ENCODE results near the gene FUT7.

DNA sequence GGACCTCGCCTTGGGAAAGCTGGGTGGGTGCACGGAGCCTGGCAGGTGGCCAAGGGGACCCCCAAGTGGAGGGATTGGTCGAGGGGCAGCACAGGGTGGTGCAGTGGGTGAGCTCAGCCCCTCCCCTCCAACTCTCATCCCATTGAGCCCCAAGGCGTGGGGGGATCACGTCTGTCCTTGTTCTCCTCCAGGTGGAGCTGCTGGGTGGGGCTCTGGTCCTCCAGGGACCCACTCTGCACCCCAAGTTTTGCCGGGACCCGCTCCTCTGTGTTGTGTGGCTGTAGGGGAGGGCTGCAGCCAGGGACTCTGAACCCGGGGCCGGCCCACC is 3.6 kb upstream of the FUT7 start:
- TF ChIP-seq, protein P1, sequence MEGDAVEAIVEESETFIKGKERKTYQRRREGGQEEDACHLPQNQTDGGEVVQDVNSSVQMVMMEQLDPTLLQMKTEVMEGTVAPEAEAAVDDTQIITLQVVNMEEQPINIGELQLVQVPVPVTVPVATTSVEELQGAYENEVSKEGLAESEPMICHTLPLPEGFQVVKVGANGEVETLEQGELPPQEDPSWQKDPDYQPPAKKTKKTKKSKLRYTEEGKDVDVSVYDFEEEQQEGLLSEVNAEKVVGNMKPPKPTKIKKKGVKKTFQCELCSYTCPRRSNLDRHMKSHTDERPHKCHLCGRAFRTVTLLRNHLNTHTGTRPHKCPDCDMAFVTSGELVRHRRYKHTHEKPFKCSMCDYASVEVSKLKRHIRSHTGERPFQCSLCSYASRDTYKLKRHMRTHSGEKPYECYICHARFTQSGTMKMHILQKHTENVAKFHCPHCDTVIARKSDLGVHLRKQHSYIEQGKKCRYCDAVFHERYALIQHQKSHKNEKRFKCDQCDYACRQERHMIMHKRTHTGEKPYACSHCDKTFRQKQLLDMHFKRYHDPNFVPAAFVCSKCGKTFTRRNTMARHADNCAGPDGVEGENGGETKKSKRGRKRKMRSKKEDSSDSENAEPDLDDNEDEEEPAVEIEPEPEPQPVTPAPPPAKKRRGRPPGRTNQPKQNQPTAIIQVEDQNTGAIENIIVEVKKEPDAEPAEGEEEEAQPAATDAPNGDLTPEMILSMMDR (IDR thresholded peaks at IDR 0.05; ENCODE audit: low read length): no peak; the same call in 1 of the 2 replicates
- no peak for TF ChIP-seq EZH2 (IDR thresholded peaks at IDR 0.05; ENCODE audit: borderline replicate concordance, low read length)
